LNCAP (cell line): Measurements from ENCODE around the gene PARP4.

Experiments
- CTCF ChIP-seq: fragments of 450-650 bp; IDR thresholded peaks from 2 replicates; pipeline ENCODE4 v1.5.1; 2017; ENCODE audit warnings: mild to moderate bottlenecking

PARP4 gene

DNA sequence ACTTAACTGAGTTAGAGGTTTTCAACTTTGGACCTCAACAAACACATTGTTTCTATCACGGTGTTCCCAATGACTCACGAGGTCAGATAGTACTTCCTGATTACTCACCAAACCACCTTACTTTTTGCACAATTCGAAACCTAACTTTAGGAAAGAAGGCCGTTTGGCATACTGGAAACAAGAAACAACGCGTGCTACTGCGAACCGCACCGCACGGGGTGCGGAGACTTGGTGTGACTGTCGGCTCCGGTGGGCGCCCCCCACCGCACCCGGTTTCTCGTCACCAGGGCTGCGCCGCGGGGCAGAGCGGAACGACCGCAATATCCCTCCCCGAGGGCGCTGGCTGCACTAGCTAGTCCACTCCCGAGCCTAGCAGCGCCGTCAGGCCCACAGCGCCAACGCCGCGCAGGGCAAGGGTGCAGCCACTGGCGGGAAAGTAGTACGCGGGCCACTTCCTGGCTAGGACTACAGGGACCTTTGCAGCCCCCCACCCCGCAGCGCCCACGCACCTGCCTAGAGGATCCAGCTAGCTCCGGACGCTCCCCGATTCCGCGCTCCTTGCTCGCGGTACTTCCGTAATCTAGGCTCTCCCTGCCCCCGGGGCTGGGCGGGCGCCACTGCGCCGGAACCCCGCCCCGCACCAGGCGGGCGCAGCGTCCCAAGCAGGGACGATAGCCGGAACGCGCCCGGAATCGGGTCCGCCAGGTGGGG, at the start of gene PARP4:
Gene PARP4 (minus strand): TSS at position 582 of the 711 bp plus-strand sequence. CDS start 9,002 bp downstream, outside the sequence.
- no peak for TF ChIP-seq CTCF

DNA sequence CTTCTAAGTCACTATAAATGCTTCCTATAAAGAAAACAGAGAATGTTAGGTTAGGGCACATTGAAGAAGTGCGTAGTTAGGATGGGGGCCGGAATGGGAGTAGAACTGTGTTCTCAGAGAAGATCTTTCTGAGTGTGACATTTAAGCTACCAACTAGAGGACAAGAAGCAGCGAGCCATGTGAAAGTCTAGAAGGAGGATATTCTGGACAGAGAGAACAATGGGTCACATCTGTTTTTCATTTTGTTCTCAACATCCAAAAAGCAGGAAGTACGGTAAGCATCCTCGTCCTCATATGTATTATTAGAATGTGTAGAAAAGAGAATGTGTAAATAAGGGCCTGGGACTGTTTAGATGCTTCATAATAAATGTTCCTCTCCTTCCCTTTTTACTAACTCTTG, 44.5 kb upstream of the PARP4 start:
- TF ChIP-seq CTCF, result no peak

GRCh38 chr13:24541127-24541475, 28.5 kb upstream of the PARP4 start:
- no peak for TF ChIP-seq CTCF

- TF ChIP-seq CTCF, result no peak
These were observed 27.9 kb upstream of the PARP4 start for GRCh38 chr13:24540236-24541126.

GRCh38 chr13:24539500-24540165, 27.1 kb upstream of the PARP4 start:
- no peak for TF ChIP-seq CTCF

DNA sequence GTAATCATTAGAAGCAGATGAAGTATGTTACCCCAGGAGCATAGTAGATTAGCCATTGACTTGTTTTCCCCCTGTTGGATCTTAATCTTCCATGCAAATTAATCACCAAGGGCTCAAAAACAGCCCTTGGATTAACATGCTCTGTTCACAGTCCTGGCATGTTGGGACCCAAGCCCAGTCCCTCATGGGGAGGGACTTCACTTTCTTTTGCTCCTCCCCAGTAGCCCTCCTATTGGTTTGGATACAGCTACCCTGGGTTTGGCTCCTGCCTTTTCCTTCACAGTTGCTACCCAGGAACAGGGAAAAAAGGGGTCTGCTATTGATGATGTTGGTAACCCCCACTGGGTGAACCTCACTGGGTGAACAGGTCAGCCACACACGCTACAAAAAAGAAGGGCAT, 16.9 kb upstream of the PARP4 start:
- TF ChIP-seq CTCF, result no peak

- no peak for TF ChIP-seq CTCF
These were observed 16.3 kb upstream of the PARP4 start for GRCh38 chr13:24528816-24529398.
